Lower leg skin (tissue), 4 donors: ENCODE data around the gene XYLB. TPM values are rescaled to one million over a fixed set of nuclear protein-coding genes. Genes with fewer than 3 reads are reported as not detected.

Experiments
- DNase-seq, 2 donors: peaks; one replicate each; pipeline ENCODE4 v3.0.0-alpha.2; 2019; ENCODE audit warnings: low spot score in 2 of 2
- H3K4me3 ChIP-seq: fragments of 200-600 bp; sonication (generic); 2 replicates; pipeline ENCODE4 v1.5.1; 2017; ENCODE audit warnings: mild to moderate bottlenecking, low read depth; ENCODE audit not compliant: poor library complexity, severe bottlenecking
- CTCF ChIP-seq, 3 donors: fragments of 450-650 bp; IDR thresholded peaks; one replicate each; pipeline ENCODE4 v1.5.1; 2016; ENCODE audit warnings: antibody characterized with exemption in 3 of 3, mild to moderate bottlenecking in 3 of 3, moderate library complexity in 2 of 3
- POLR2A ChIP-seq, 2 donors: fragments of 450-650 bp; IDR thresholded peaks; one replicate each; pipeline ENCODE4 v1.6.1; 2016 to 2017; ENCODE audit warnings: antibody characterized with exemption in 2 of 2, mild to moderate bottlenecking in 1 of 2, moderate library complexity in 1 of 2
- WGBS, 2 donors: methylation state at CpG; one replicate each; pipeline ENCODE4 v1.1.5; 2018; 5-methylcytosine and 5-hydroxymethylcytosine counted together
- intact Hi-C: fragments of 100-400 bp; cut with DNase I; formaldehyde crosslinking; loops from one replicate; pipeline ENCODE4 v1.15.0; 2023; ENCODE audit warnings: low total_unique reads
- total RNA-seq, 4 donors: library from RNA; depleted of rRNA; stranded (reverse); fragments of >200 nt; gene quantifications; one replicate each; pipeline ENCODE4 v1.1.0, GENCODE V29; 2016

The XYLB gene
- total RNA-seq, 4 donors from 2014 or later, result 1.1 to 2.6 (median 2.1) TPM

GRCh38 chr3:38308456-38308855, 38.1 kb upstream of the XYLB start:
- no peak for TF ChIP-seq CTCF (IDR thresholded peaks at IDR 0.05)
- TF ChIP-seq POLR2A (IDR thresholded peaks at IDR 0.05), result no peak
- intact Hi-C loops, result no loop called here
- no peak for DNase-seq
- WGBS, 2 donors, result 78 to 93% methylated on average over 9 of the region's 9 CpGs
- no peak overlapping the region for H3K4me3 ChIP-seq

GRCh38 chr3:38311476-38311875, 35.1 kb upstream of the XYLB start:
- H3K4me3 ChIP-seq, result no peak overlapping the region
- WGBS, 2 donors, result 85 to 95% methylated on average over 1 of the region's 1 CpG
- TF ChIP-seq POLR2A (IDR thresholded peaks at IDR 0.05) (no peak), CTCF (IDR thresholded peaks at IDR 0.05) (no peak)
- no peak for DNase-seq
- intact Hi-C loops, result no loop called here

GRCh38 chr3:38311941-38312340, 34.6 kb upstream of the XYLB start:
- 64 to 68% methylated on average over 2 of the region's 2 CpGs for WGBS, 2 donors
- H3K4me3 ChIP-seq, result no peak overlapping the region
- no peak for TF ChIP-seq CTCF (IDR thresholded peaks at IDR 0.05)
- intact Hi-C loops, result no loop called here
- no peak for DNase-seq

GRCh38 chr3:38312356-38312755, 34.2 kb upstream of the XYLB start:
- TF ChIP-seq CTCF (IDR thresholded peaks at IDR 0.05), result no peak
- no peak for TF ChIP-seq POLR2A (IDR thresholded peaks at IDR 0.05)
- DNase-seq, result no peak
- no peak overlapping the region for H3K4me3 ChIP-seq
- intact Hi-C loops, result no loop called here
- WGBS, 2 donors, result 93 to 96% methylated on average over 3 of the region's 3 CpGs

- TF ChIP-seq CTCF (IDR thresholded peaks at IDR 0.05) (no peak), POLR2A (IDR thresholded peaks at IDR 0.05) (no peak)
- no peak for DNase-seq
- intact Hi-C loops, result no loop called here
- H3K4me3 ChIP-seq, result no peak overlapping the region
- WGBS, 2 donors, result 93 to 95% methylated on average over 5 of the region's 5 CpGs
Measured at GRCh38 chr3:38313263-38313662, 33.3 kb upstream of the XYLB start.

- no peak overlapping the region for H3K4me3 ChIP-seq
- TF ChIP-seq CTCF (IDR thresholded peaks at IDR 0.05) (no peak), POLR2A (IDR thresholded peaks at IDR 0.05) (no peak)
- intact Hi-C loops, result no loop called here
- DNase-seq, result no peak
- 75 to 76% methylated on average over 11 of the region's 11 CpGs for WGBS, 2 donors
Measured at GRCh38 chr3:38313695-38314094, 32.9 kb upstream of the XYLB start.
